Activated CD8-positive, alpha-beta T cell treated with anti-CD3 and anti-CD28 coated beads for 36 hours (primary cell): ENCODE results near the gene RRP15. TPM values are rescaled to one million over a fixed set of nuclear protein-coding genes. Genes with fewer than 3 reads are reported as not detected.

Source experiments
- ATAC-seq: fragments of 200-7000 bp; cut with Tn5 transposase; one replicate; pipeline ENCODE4 v1.10.0; 2021; ENCODE audit warnings: mild to moderate bottlenecking, moderate library complexity
- CTCF ChIA-PET: fragments of 350-600 bp; sonication (Branson Sonifier 250); formaldehyde crosslinking; loops from one replicate; lab custom pipeline; 2021; ENCODE audit warnings: antibody characterized with exemption; lab: Charles Lee
- POLR2A ChIA-PET: fragments of 350-600 bp; sonication (Branson Sonifier 250); formaldehyde crosslinking; loops from one replicate; lab custom pipeline; 2021; ENCODE audit warnings: antibody characterized with exemption; lab: Charles Lee
- DNase-seq: peaks from one replicate; pipeline ENCODE4 v3.0.0-alpha.2; 2020
- H3K27ac Mint-ChIP-seq: one replicate; pipeline ENCODE4 v1.8.0; 2021; ENCODE audit warnings: mild to moderate bottlenecking, mixed read lengths
- H3K27me3 Mint-ChIP-seq: one replicate; pipeline ENCODE4 v1.8.0; 2021; ENCODE audit warnings: mixed read lengths
- H3K36me3 Mint-ChIP-seq: one replicate; pipeline ENCODE4 v1.8.0; 2021; ENCODE audit warnings: low read depth, mixed read lengths
- H3K4me1 Mint-ChIP-seq: one replicate; pipeline ENCODE4 v1.8.0; 2021; ENCODE audit warnings: low read depth, mixed read lengths
- H3K4me3 Mint-ChIP-seq: one replicate; pipeline ENCODE4 v1.8.0; 2021; ENCODE audit warnings: mild to moderate bottlenecking, moderate library complexity, mixed read lengths
- H3K9me3 Mint-ChIP-seq: one replicate; pipeline ENCODE4 v1.8.0; 2021; ENCODE audit warnings: mixed read lengths
- CTCF ChIP-seq: fragments of 200-600 bp; IDR thresholded peaks from one replicate; pipeline ENCODE4 v1.8.0; 2022; ENCODE audit warnings: antibody characterized with exemption, mild to moderate bottlenecking
- intact Hi-C: fragments of 100-400 bp; cut with micrococcal nuclease; formaldehyde crosslinking; loops from one replicate; pipeline ENCODE4 v1.10.0; 2022
- total RNA-seq, 2 experiments: library from RNA; stranded (reverse); gene quantifications; one replicate each; pipeline ENCODE4 v1.2.3, GENCODE V29; 2021

Gene RRP15
- total RNA-seq, 2 experiments from 2014 or later = 20.9 to 24.3 TPM

GRCh38 chr1:218357893-218358232, 72.8 kb downstream of the RRP15 start:
- CTCF ChIA-PET = no interaction called here
- no peak overlapping the region for H3K27ac Mint-ChIP-seq

GRCh38 chr1:218361298-218362065, 76.4 kb downstream of the RRP15 start:
- TF ChIP-seq CTCF = no peak
- ATAC-seq (no peak), DNase-seq (peak; percentile 8)
- ChIA-PET CTCF (no interaction called here), POLR2A (no interaction called here)
- peaks cover 3% of the 10 kb centered on the region for H3K27me3 Mint-ChIP-seq
- no peaks in the 10 kb centered on the region for H3K4me1 Mint-ChIP-seq
- H3K9me3 Mint-ChIP-seq = no peaks in the 10 kb centered on the region
- H3K36me3 Mint-ChIP-seq = no peaks in the 10 kb centered on the region
- H3K27ac Mint-ChIP-seq = no peak overlapping the region
- intact Hi-C loops = no loop called here
- H3K4me3 Mint-ChIP-seq = no peak overlapping the region

More at GRCh38 chr1:218357893-218358232, 72.8 kb downstream of the RRP15 start:
- intact Hi-C loops = no loop called here
- Mint-ChIP-seq H3K27me3 (peaks cover 3% of the 10 kb centered on the region), H3K9me3 (no peaks in the 10 kb centered on the region), H3K4me1 (no peaks in the 10 kb centered on the region), H3K36me3 (no peaks in the 10 kb centered on the region), H3K4me3 (no peak overlapping the region)
- DNase-seq = no peak
- no peak for TF ChIP-seq CTCF
- POLR2A ChIA-PET = no interaction called here
- no peak for ATAC-seq

GRCh38 chr1:218362418-218363076, 77.5 kb downstream of the RRP15 start:
- H3K9me3 Mint-ChIP-seq = no peaks in the 10 kb centered on the region
- no peak for DNase-seq
- intact Hi-C loops = no loop called here
- POLR2A ChIA-PET = no interaction called here
- CTCF ChIA-PET = interaction anchor here (0.9 to 1.3 kb wide), 2 partner anchors 13 to 24 kb away, joined by 3 to 5 read pairs; no protein-coding TSS in a partner anchor
- no peak for TF ChIP-seq CTCF
- H3K4me1 Mint-ChIP-seq = no peaks in the 10 kb centered on the region
- H3K27ac Mint-ChIP-seq = no peak overlapping the region
- ATAC-seq = no peak
- H3K36me3 Mint-ChIP-seq = no peaks in the 10 kb centered on the region
- H3K4me3 Mint-ChIP-seq = no peak overlapping the region
- H3K27me3 Mint-ChIP-seq = peaks cover 3% of the 10 kb centered on the region

GRCh38 chr1:218363141-218363540, 78.0 kb downstream of the RRP15 start:
- Mint-ChIP-seq H3K36me3 (no peaks in the 10 kb centered on the region), H3K4me1 (no peaks in the 10 kb centered on the region), H3K4me3 (no peak overlapping the region), H3K27me3 (peaks cover 1% of the 10 kb centered on the region), H3K27ac (no peak overlapping the region), H3K9me3 (no peaks in the 10 kb centered on the region)
- ChIA-PET POLR2A (no interaction called here), CTCF (interaction anchor here (0.9 to 1.5 kb wide), 3 partner anchors 14 to 24 kb away, joined by 3 to 6 read pairs (median 5); no protein-coding TSS in a partner anchor)
- no peak for DNase-seq
- no peak for ATAC-seq
- intact Hi-C loops = no loop called here
- TF ChIP-seq CTCF = no peak
